H9 (cell line): Measurements from ENCODE around the gene DHRS7B. TPM values are rescaled to one million over a fixed set of nuclear protein-coding genes. Genes with fewer than 3 reads are reported as not detected.

ENCODE experiments used
- DNase-seq: peaks from one replicate; pipeline ENCODE4 v3.0.0-alpha.2; 2017
- H2AFZ ChIP-seq: one replicate; pipeline ENCODE4 v1.6.1; 2013; ENCODE audit warnings: mild to moderate bottlenecking, low read length, control low read depth, moderate library complexity
- H2AK5ac ChIP-seq: 2 replicates; pipeline ENCODE4 v1.6.1; 2013; ENCODE audit warnings: low read length, control low read depth, mixed read lengths; ENCODE audit not compliant: insufficient read length
- H2BK120ac ChIP-seq: one replicate; pipeline ENCODE4 v1.6.1; 2013; ENCODE audit warnings: low read depth, mild to moderate bottlenecking, low read length, control low read depth, inconsistent platforms; ENCODE audit not compliant: poor library complexity, severe bottlenecking
- H2BK12ac ChIP-seq: 2 replicates; pipeline ENCODE4 v1.6.1; 2013; ENCODE audit warnings: low read length, control low read depth, mixed read lengths, low read depth; ENCODE audit not compliant: insufficient read length
- H2BK15ac ChIP-seq: 2 replicates; pipeline ENCODE4 v1.6.1; 2013; ENCODE audit warnings: low read depth, low read length, control low read depth
- H2BK20ac ChIP-seq: one replicate; pipeline ENCODE4 v1.6.1; 2013; ENCODE audit warnings: low read depth, mild to moderate bottlenecking, low read length, control low read depth, inconsistent platforms; ENCODE audit not compliant: poor library complexity, severe bottlenecking
- H2BK5ac ChIP-seq: 2 replicates; pipeline ENCODE4 v1.6.1; 2013; ENCODE audit warnings: low read length, control low read depth, mixed read lengths; ENCODE audit not compliant: insufficient read length
- H3K14ac ChIP-seq: 2 replicates; pipeline ENCODE4 v1.6.1; 2013; ENCODE audit warnings: low read length, control low read depth; ENCODE audit not compliant: insufficient read depth
- H3K18ac ChIP-seq: 2 replicates; pipeline ENCODE4 v1.6.1; 2013; ENCODE audit warnings: low read depth, mild to moderate bottlenecking, mixed read lengths, low read length, control low read depth; ENCODE audit not compliant: insufficient read length
- H3K23ac ChIP-seq: 2 replicates; pipeline ENCODE4 v1.6.1; 2013; ENCODE audit warnings: low read length, control low read depth, mixed read lengths, low read depth; ENCODE audit not compliant: insufficient read length
- H3K23me2 ChIP-seq: 2 replicates; pipeline ENCODE4 v1.6.1; 2013; ENCODE audit warnings: low read depth, mild to moderate bottlenecking, mixed read lengths, low read length, control low read depth; ENCODE audit not compliant: insufficient read length, poor library complexity, severe bottlenecking
- H3K27ac ChIP-seq: 2 replicates; pipeline ENCODE4 v1.5.1; 2013; ENCODE audit warnings: low read length, control low read depth, mixed read lengths, low read depth; ENCODE audit not compliant: insufficient read length
- H3K27me3 ChIP-seq: 2 replicates; pipeline ENCODE4 v1.6.1; 2013; ENCODE audit warnings: low read length, control low read depth, inconsistent platforms; ENCODE audit not compliant: insufficient read depth
- H3K4ac ChIP-seq: 2 replicates; pipeline ENCODE4 v1.6.1; 2013; ENCODE audit warnings: low read depth, mild to moderate bottlenecking, control low read depth, inconsistent platforms, low read length, moderate library complexity
- H3K4me1 ChIP-seq: 2 replicates; pipeline ENCODE4 v1.6.1; 2013; ENCODE audit warnings: low read length, control low read depth, inconsistent platforms; ENCODE audit not compliant: insufficient read depth
- H3K4me2 ChIP-seq: 2 replicates; pipeline ENCODE4 v1.6.1; 2013; ENCODE audit warnings: low read length, control low read depth, mixed read lengths; ENCODE audit not compliant: insufficient read length, insufficient read depth
- H3K56ac ChIP-seq: 2 replicates; pipeline ENCODE4 v1.6.1; 2013; ENCODE audit warnings: low read depth, mild to moderate bottlenecking, mixed read lengths, low read length, control low read depth; ENCODE audit not compliant: insufficient read length
- H3K79me1 ChIP-seq: 2 replicates; pipeline ENCODE4 v1.6.1; 2013; ENCODE audit warnings: low read depth, mild to moderate bottlenecking, moderate library complexity, low read length, control low read depth, inconsistent platforms; ENCODE audit not compliant: insufficient read depth, poor library complexity, severe bottlenecking
- H3K79me2 ChIP-seq: 2 replicates; pipeline ENCODE4 v1.6.1; 2013; ENCODE audit warnings: low read length, control low read depth, inconsistent platforms; ENCODE audit not compliant: insufficient read depth
- H3K9ac ChIP-seq: 2 replicates; pipeline ENCODE4 v1.6.1; 2013; ENCODE audit warnings: low read length, control low read depth, mixed read lengths; ENCODE audit not compliant: insufficient read length; ENCODE audit errors: extremely low read depth
- H3K9me3 ChIP-seq: one replicate; pipeline ENCODE4 v1.6.1; 2013; ENCODE audit warnings: low read depth, low read length, inconsistent platforms; ENCODE audit not compliant: control insufficient read depth
- H3T11ph ChIP-seq: one replicate; pipeline ENCODE4 v1.6.1; 2013; ENCODE audit warnings: mild to moderate bottlenecking, low read length, control low read depth, inconsistent platforms
- H4K20me1 ChIP-seq: one replicate; pipeline ENCODE4 v1.6.1; 2013; ENCODE audit not compliant: control insufficient read depth, insufficient read length, insufficient read depth
- H4K5ac ChIP-seq: 2 replicates; pipeline ENCODE4 v1.6.1; 2013; ENCODE audit warnings: low read depth, mild to moderate bottlenecking, mixed read lengths, low read length, control low read depth; ENCODE audit not compliant: insufficient read length
- H4K8ac ChIP-seq: replicated peaks from 2 replicates; pipeline ENCODE4 v1.6.1; 2013; ENCODE audit warnings: low read length, control low read depth, mixed read lengths, low read depth; ENCODE audit not compliant: insufficient read length
- H4K91ac ChIP-seq: 2 replicates; pipeline ENCODE4 v1.6.1; 2013; ENCODE audit warnings: low read depth, mild to moderate bottlenecking, moderate library complexity, mixed read lengths, low read length, control low read depth; ENCODE audit not compliant: insufficient read length
- H3K27ac Mint-ChIP-seq, 3 experiments: 2 replicates in 2 of 3; 3 replicates in 1 of 3; pipeline ENCODE4 v1.8.0; 2020 to 2021; ENCODE audit warnings: mixed read lengths in 3 of 3, mild to moderate bottlenecking in 1 of 3, moderate library complexity in 1 of 3
- H3K27me3 Mint-ChIP-seq: 2 replicates; pipeline ENCODE4 v1.8.0; 2021; ENCODE audit warnings: low read depth, mild to moderate bottlenecking, moderate library complexity, mixed read lengths
- H3K36me3 Mint-ChIP-seq, 3 experiments: 2 replicates in 2 of 3; 3 replicates in 1 of 3; pipeline ENCODE4 v1.8.0; 2020 to 2021; ENCODE audit warnings: low read depth in 3 of 3, mixed read lengths in 3 of 3; ENCODE audit not compliant: insufficient read depth in 1 of 3
- H3K4me1 Mint-ChIP-seq, 2 experiments: 2 replicates each; pipeline ENCODE4 v1.8.0; 2020; ENCODE audit warnings: mixed read lengths in 2 of 2
- H3K4me3 Mint-ChIP-seq, 2 experiments: 2 replicates in 1 of 2; 3 replicates in 1 of 2; pipeline ENCODE4 v1.8.0; 2020 to 2021; ENCODE audit warnings: mild to moderate bottlenecking in 2 of 2, mixed read lengths in 2 of 2, moderate library complexity in 1 of 2
- H3K9me3 Mint-ChIP-seq, 2 experiments: 2 replicates in 1 of 2; 3 replicates in 1 of 2; pipeline ENCODE4 v1.8.0; 2020; ENCODE audit warnings: mild to moderate bottlenecking in 2 of 2, mixed read lengths in 2 of 2, moderate library complexity in 1 of 2
- WGBS: extraction: QIAGEN DNeasy Blood & Tissue Kit; methylation state at CpG from one replicate; pipeline ENCODE4 v1.1.7; 2013; ENCODE audit warnings: missing lambda C conversion rate, low lambda C conversion rate, mixed read lengths; ENCODE audit not compliant: insufficient read length; ENCODE audit errors: extremely low coverage; 5-methylcytosine and 5-hydroxymethylcytosine counted together
- total RNA-seq: library from RNA; stranded (reverse); gene quantifications from 2 replicates; pipeline ENCODE4 v1.2.1, GENCODE V29; 2021
- TF ChIP-seq, protein P1 (sequence below): fragments of 200-600 bp; sonication (generic); conservative IDR thresholded peaks from 3 replicates; pipeline ENCODE4 v1.8.0; 2021; ENCODE audit warnings: antibody characterized with exemption, mild to moderate bottlenecking

DHRS7B gene
- total RNA-seq, 1 experiment from 2014 or later: 20.3 TPM

- Histone ChIP-seq H2AFZ (no peak overlapping the region), H2BK5ac (no peak overlapping the region), H3K79me2 (no peaks in the 10 kb centered on the region), H3K27ac (no peak overlapping the region), H4K20me1 (no peaks in the 10 kb centered on the region), H4K5ac (no peak overlapping the region), H2BK15ac (no peak overlapping the region; the same call in 1 of the 2 replicates), H3K14ac (no peak overlapping the region), H3K9ac (no peak overlapping the region), H3K4ac (no peak overlapping the region), H3K18ac (no peak overlapping the region), H3K9me3 (no peaks in the 10 kb centered on the region), H3K27me3 (no peaks in the 10 kb centered on the region), H3K56ac (no peak overlapping the region), H3T11ph (no peak overlapping the region), H2AK5ac (no peak overlapping the region), H3K79me1 (no peaks in the 10 kb centered on the region), H2BK120ac (no peak overlapping the region), H2BK12ac (no peak overlapping the region), H3K23ac (no peak overlapping the region), H3K4me1 (no peaks in the 10 kb centered on the region), H4K91ac (no peak overlapping the region), H3K23me2 (peaks cover 4% of the 10 kb centered on the region), H3K4me2 (no peak overlapping the region), H2BK20ac (no peak overlapping the region), H4K8ac (no peak overlapping the region)
- no CpG with 5 or more reads among the region's 2 CpGs for WGBS
- TF ChIP-seq, protein P1, sequence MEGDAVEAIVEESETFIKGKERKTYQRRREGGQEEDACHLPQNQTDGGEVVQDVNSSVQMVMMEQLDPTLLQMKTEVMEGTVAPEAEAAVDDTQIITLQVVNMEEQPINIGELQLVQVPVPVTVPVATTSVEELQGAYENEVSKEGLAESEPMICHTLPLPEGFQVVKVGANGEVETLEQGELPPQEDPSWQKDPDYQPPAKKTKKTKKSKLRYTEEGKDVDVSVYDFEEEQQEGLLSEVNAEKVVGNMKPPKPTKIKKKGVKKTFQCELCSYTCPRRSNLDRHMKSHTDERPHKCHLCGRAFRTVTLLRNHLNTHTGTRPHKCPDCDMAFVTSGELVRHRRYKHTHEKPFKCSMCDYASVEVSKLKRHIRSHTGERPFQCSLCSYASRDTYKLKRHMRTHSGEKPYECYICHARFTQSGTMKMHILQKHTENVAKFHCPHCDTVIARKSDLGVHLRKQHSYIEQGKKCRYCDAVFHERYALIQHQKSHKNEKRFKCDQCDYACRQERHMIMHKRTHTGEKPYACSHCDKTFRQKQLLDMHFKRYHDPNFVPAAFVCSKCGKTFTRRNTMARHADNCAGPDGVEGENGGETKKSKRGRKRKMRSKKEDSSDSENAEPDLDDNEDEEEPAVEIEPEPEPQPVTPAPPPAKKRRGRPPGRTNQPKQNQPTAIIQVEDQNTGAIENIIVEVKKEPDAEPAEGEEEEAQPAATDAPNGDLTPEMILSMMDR: no peak
- Mint-ChIP-seq H3K36me3 (no peaks in the 10 kb centered on the region), H3K4me3 (no peak overlapping the region), H3K27me3 (no peaks in the 10 kb centered on the region), H3K27ac (no peak overlapping the region), H3K4me1 (peaks cover 3% of the 10 kb centered on the region in 2 experiments; a peak in 1 of 4 replicates), H3K9me3 (no peaks in the 10 kb centered on the region; a peak in 2 of 5 replicates)
- no peak for DNase-seq
These were observed 29.9 kb upstream of the DHRS7B start for GRCh38 chr17:21096874-21097273.
